ENCODE results near the gene EFCAB6.

GRCh38 chr22:43851979-43852307 lies 39.8 kb upstream of the EFCAB6 start:
- no peak for TF ChIP-seq CTCF (IDR thresholded peaks at IDR 0.05)
- no peak for TF ChIP-seq POLR2A (IDR thresholded peaks at IDR 0.05)

Data from heart left ventricle (tissue), 13 donors.